GM23248 (cell line): ENCODE data around the gene PITPNM3. TPM values are rescaled to one million over a fixed set of nuclear protein-coding genes. Genes with fewer than 3 reads are reported as not detected.

Experiments
- DNase-seq: peaks from one replicate; pipeline ENCODE4 v3.0.0-alpha.2; 2015
- H2AFZ ChIP-seq: fragments of 200-600 bp; sonication (generic); 2 replicates; pipeline ENCODE4 v1.6.1; 2016; ENCODE audit warnings: antibody characterized with exemption
- H3F3A ChIP-seq: fragments of 200-600 bp; sonication (generic); 2 replicates; pipeline ENCODE4 v1.6.1; 2016; ENCODE audit warnings: mild to moderate bottlenecking, antibody characterized with exemption, mixed run types; ENCODE audit not compliant: insufficient read depth
- H3K27ac ChIP-seq: fragments of 200-600 bp; sonication (generic); 2 replicates; pipeline ENCODE4 v1.5.1; 2016; ENCODE audit warnings: mild to moderate bottlenecking
- H3K27me3 ChIP-seq: fragments of 200-600 bp; sonication (generic); replicated peaks from 2 replicates; pipeline ENCODE4 v1.6.1; 2016; ENCODE audit warnings: mild to moderate bottlenecking; ENCODE audit not compliant: insufficient read depth
- H3K36me3 ChIP-seq: fragments of 200-600 bp; sonication (generic); 2 replicates; pipeline ENCODE4 v1.6.1; 2016; ENCODE audit warnings: low read depth, mild to moderate bottlenecking
- H3K4me1 ChIP-seq: fragments of 200-600 bp; sonication (generic); 2 replicates; pipeline ENCODE4 v1.6.1; 2016; ENCODE audit warnings: mild to moderate bottlenecking; ENCODE audit not compliant: insufficient read depth
- H3K4me2 ChIP-seq: fragments of 200-600 bp; sonication (generic); one replicate; pipeline ENCODE4 v1.6.1; 2016; ENCODE audit warnings: mild to moderate bottlenecking; ENCODE audit not compliant: unreplicated experiment
- H3K4me3 ChIP-seq: fragments of 200-600 bp; sonication (generic); 2 replicates; pipeline ENCODE4 v1.5.1; 2016; ENCODE audit warnings: mild to moderate bottlenecking
- H3K79me2 ChIP-seq: fragments of 200-600 bp; sonication (generic); 2 replicates; pipeline ENCODE4 v1.6.1; 2016; ENCODE audit warnings: mild to moderate bottlenecking; ENCODE audit not compliant: insufficient read depth
- H3K9ac ChIP-seq: fragments of 200-600 bp; sonication (generic); 2 replicates; pipeline ENCODE4 v1.6.1; 2016; ENCODE audit warnings: mild to moderate bottlenecking
- H3K9me2 ChIP-seq: fragments of 200-600 bp; sonication (generic); 2 replicates; pipeline ENCODE4 v1.6.1; 2016; ENCODE audit warnings: mixed run types, mild to moderate bottlenecking, moderate library complexity; ENCODE audit not compliant: insufficient read depth
- H3K9me3 ChIP-seq: fragments of 200-600 bp; sonication (generic); one replicate; pipeline ENCODE4 v1.6.1; 2017; ENCODE audit warnings: low read depth
- H4K20me1 ChIP-seq: fragments of 200-600 bp; sonication (generic); 2 replicates; pipeline ENCODE4 v1.6.0; 2016; ENCODE audit not compliant: insufficient read depth
- EZH2 ChIP-seq: fragments of 200-600 bp; sonication (generic); IDR thresholded peaks from 2 replicates; pipeline ENCODE4 v1.6.1; 2018; ENCODE audit warnings: antibody characterized with exemption, mild to moderate bottlenecking; ENCODE audit not compliant: insufficient read depth, poor library complexity, severe bottlenecking
- EZH2phosphoT487 ChIP-seq: fragments of 200-600 bp; sonication (generic); IDR thresholded peaks from 2 replicates; pipeline ENCODE4 v1.6.1; 2018; ENCODE audit warnings: antibody characterized with exemption, moderate library complexity, mild to moderate bottlenecking, low read depth; ENCODE audit not compliant: insufficient read depth
- WGBS, 2 experiments: methylation state at CpG; one replicate each; pipeline ENCODE4 v1.1.6; 2015 to 2017; ENCODE audit warnings: low lambda C conversion rate in 2 of 2, low coverage in 1 of 2; ENCODE audit errors: missing lambda C conversion rate in 2 of 2; 5-methylcytosine and 5-hydroxymethylcytosine counted together
- in situ Hi-C: fragments of 300-500 bp; cut with MboI; formaldehyde crosslinking; loops from 2 replicates; pipeline ENCODE4 v1.15.0; 2020
- polyA plus RNA-seq: library from polyadenylated mRNA; unstranded; fragments of >200 nt; fragmentation: Nextera tagmentation; extraction: Ambion mirVana; gene quantifications from 2 replicates; pipeline ENCODE4 v1.2.1, GENCODE V29; 2016
- total RNA-seq: library from RNA; depleted of rRNA; stranded (reverse); fragments of >200 nt; shearing (Covaris generic); gene quantifications from 2 replicates; pipeline ENCODE4 v1.2.3, GENCODE V29; 2014

Gene PITPNM3
- total and polyA plus RNA-seq, 2 experiments from 2014 or later = 6.5 to 12.8 TPM

DNA sequence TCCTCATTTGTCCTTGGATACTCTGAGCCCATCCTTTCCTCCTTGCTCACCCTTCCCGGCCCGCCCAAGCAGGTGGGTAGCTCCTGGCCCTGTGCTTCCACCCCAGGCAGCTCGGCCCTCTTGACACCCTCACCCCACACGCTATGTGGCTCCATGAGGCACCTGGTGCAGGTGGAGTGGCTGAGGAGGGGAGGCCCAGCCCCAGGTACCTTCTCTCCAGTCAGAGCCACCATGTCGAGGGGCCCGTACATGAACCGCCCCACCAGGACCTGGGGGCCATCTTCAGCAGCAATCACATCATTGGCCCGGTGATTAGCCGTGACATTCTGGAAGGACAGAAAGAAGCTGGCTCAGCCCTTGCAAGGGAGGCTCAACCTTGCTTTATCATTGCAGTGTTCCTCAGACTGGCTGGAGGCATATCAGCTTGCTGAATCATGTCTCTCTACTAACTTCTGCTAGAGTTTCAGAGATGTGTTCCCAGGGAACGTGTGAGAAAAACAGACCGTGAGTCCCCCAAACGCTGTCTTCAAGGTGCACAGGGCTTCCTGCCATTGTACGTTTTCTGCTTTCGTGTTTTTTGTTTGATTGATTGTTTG lies 91.8 kb downstream of the PITPNM3 start:
- no peak for TF ChIP-seq EZH2
- TF ChIP-seq EZH2phosphoT487 = no peak
- no peak for DNase-seq
- H3K9me2 ChIP-seq = no peaks in the 10 kb centered on the region
- H3K79me2 ChIP-seq = no peaks in the 10 kb centered on the region
- no peak overlapping the region for H3K27ac ChIP-seq
- H3K4me2 ChIP-seq = no peak overlapping the region
- H2AFZ ChIP-seq = no peak overlapping the region
- no peak overlapping the region for H3K4me3 ChIP-seq
- H4K20me1 ChIP-seq = no peaks in the 10 kb centered on the region
- no peaks in the 10 kb centered on the region; the same call in 1 of the 2 replicates for H3K36me3 ChIP-seq
- H3K9me3 ChIP-seq = no peaks in the 10 kb centered on the region
- in situ Hi-C loops = no loop called here
- WGBS, 2 experiments = 94% methylated on average over 14 of the region's 14 CpGs
- no peaks in the 10 kb centered on the region for H3K4me1 ChIP-seq
- no peaks in the 10 kb centered on the region for H3K27me3 ChIP-seq
- H3F3A ChIP-seq = no peaks in the 10 kb centered on the region
- no peak overlapping the region for H3K9ac ChIP-seq

DNA sequence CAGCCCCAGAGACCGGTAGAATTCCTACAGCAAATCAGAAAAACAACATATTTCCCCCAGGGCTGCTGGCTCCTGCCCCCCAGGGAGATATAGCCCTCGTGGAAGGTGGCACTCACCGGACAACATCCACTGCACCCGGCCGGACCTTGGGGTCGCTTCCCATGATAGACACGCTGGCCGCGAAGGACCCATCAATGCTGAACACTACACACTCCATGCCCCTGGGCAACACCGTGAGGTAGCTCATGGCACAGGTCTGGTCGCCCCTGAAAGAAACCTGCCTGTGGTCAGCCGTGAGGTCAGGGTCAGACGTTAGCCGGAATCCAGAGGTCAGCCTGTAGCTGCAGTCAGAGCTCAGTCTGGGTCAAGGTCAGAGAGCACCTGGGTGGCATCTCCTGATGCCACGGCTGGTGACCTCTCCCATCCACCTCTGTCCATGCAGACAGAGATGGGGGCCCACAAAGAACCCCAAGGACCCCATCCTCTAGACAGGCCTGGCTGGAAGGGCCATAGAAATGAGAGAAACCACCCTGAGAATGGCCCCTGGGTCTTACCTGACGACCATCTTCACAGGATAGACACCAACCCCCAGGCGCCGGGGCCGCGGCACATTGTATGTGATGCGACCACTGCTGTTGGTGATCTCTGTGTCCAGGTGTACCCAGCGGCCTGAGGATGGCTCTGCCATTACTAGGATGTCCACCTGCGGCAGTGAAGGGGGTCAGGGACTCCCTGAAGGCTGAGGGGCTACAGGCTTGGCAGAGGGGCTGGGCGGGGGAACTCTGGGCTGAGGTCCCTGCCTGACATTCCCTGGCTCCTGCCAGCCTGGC lies 92.5 kb downstream of the PITPNM3 start:
- 91 to 92% methylated on average over 22 to 24 of the region's 24 CpGs for WGBS, 2 experiments
- TF ChIP-seq EZH2phosphoT487 = no peak
- no peak for TF ChIP-seq EZH2
- Histone ChIP-seq H3K9me2 (no peaks in the 10 kb centered on the region), H3K9ac (no peak overlapping the region), H3K4me2 (no peak overlapping the region), H4K20me1 (no peaks in the 10 kb centered on the region), H3K79me2 (no peaks in the 10 kb centered on the region), H3K4me3 (no peak overlapping the region), H3K4me1 (no peaks in the 10 kb centered on the region), H3K27ac (no peak overlapping the region), H3K36me3 (no peaks in the 10 kb centered on the region; the same call in 1 of the 2 replicates), H3F3A (no peaks in the 10 kb centered on the region), H3K9me3 (no peaks in the 10 kb centered on the region), H2AFZ (no peak overlapping the region), H3K27me3 (no peaks in the 10 kb centered on the region)
- in situ Hi-C loops = no loop called here
- no peak for DNase-seq

DNA sequence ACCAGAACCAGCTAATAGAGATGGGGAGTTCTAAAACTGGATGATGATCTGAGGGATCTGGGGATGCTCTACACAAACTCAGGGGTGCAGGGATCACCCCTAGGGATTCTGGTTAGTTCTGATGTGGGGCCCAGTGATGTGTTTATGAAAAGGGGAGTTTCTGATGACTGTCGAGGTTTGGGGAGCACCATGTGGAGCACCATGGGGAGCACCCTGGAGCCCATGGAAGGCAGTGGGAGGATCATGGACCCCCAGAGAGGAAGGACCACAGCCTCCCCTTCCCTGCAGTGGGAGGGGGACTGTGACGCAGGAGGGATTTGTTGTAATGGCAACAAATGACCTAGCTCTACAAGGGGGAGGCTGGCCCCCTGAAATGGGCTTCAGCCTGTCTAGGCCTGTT lies 93.7 kb downstream of the PITPNM3 start:
- WGBS, 2 experiments = 79 to 84% methylated on average over 2 of the region's 2 CpGs
- Histone ChIP-seq H3F3A (no peaks in the 10 kb centered on the region), H3K9me3 (no peaks in the 10 kb centered on the region), H3K4me2 (no peak overlapping the region), H3K9ac (no peak overlapping the region), H3K79me2 (no peaks in the 10 kb centered on the region), H3K36me3 (no peaks in the 10 kb centered on the region; the same call in 1 of the 2 replicates), H2AFZ (no peak overlapping the region), H3K27me3 (no peaks in the 10 kb centered on the region), H3K9me2 (no peaks in the 10 kb centered on the region), H3K4me1 (no peaks in the 10 kb centered on the region), H3K4me3 (no peak overlapping the region), H3K27ac (no peak overlapping the region), H4K20me1 (no peaks in the 10 kb centered on the region)
- in situ Hi-C loops = no loop called here
- DNase-seq = no peak
- TF ChIP-seq EZH2phosphoT487 (no peak), EZH2 (no peak)

DNA sequence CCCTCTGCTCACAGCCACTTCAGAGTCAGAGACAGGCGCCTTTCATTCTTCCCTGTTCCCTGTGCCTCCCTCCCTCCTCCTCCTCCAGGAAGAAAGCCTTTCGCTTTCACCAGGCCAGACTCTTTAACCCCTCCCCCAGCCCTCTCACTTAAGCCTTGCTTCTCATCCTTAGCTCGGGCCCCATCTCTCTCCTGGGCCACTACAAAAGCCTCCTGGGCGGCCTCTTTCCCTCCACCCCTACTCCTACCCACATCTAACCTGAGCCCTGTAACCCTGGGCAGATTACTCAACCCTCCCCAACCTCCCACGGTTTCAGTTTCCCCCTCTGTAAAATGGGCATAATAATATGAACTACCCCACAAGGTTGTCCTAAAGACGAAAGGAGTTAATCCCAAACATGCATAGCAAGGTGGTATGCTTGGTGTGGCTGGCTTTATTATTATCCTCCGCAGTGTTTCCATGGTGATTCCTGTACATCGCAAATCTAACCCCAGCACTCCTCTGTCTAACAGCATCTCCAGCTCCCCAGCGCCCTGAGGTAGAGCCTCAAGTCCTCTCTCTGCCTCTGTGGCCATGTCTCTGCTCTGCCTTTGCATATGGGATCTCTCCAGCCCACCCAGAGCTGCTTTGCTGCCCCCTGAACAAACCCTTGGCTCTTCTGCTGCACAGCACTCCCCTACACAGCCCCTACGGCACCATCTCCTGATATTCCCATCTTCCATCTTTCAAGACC lies 94.4 kb downstream of the PITPNM3 start:
- Histone ChIP-seq H3K4me3 (no peak overlapping the region), H3K27me3 (no peaks in the 10 kb centered on the region), H4K20me1 (no peaks in the 10 kb centered on the region), H2AFZ (no peak overlapping the region), H3K9me3 (no peaks in the 10 kb centered on the region), H3K9me2 (no peaks in the 10 kb centered on the region), H3K79me2 (no peaks in the 10 kb centered on the region), H3F3A (no peaks in the 10 kb centered on the region), H3K27ac (no peak overlapping the region), H3K9ac (no peak overlapping the region), H3K4me1 (peaks cover 7% of the 10 kb centered on the region), H3K4me2 (no peak overlapping the region), H3K36me3 (no peaks in the 10 kb centered on the region; the same call in 1 of the 2 replicates)
- TF ChIP-seq EZH2 = no peak
- TF ChIP-seq EZH2phosphoT487 = no peak
- WGBS, 2 experiments = 89 to 90% methylated on average over 10 of the region's 10 CpGs
- DNase-seq = no peak
- in situ Hi-C loops = no loop called here
